Fibroblast of villous mesenchyme (primary cell): ENCODE results near the gene UGT1A8. TPM values are rescaled to one million over a fixed set of nuclear protein-coding genes. Genes with fewer than 3 reads are reported as not detected.
"Not testable (repeated sequence)": the region's sequence is repeated elsewhere in the genome, so short reads cannot be mapped to it uniquely, and the experiment has no call there.

Source experiments
- DNase-seq: peaks from one replicate; pipeline ENCODE4 v3.0.0-alpha.2; 2010; ENCODE audit warnings: low read depth
- H3K4me3 ChIP-seq: 2 replicates; pipeline ENCODE4 v1.5.1; 2011; ENCODE audit warnings: low read depth, mild to moderate bottlenecking, low read length
- CTCF ChIP-seq: IDR thresholded peaks from 2 replicates; pipeline ENCODE4 v1.5.1; 2012; ENCODE audit warnings: low read depth, mild to moderate bottlenecking, low read length; ENCODE audit not compliant: insufficient read depth
- total RNA-seq: library from RNA; depleted of rRNA; stranded (reverse); fragments of >200 nt; gene quantifications from 2 replicates; pipeline ENCODE4 v1.2.3, GENCODE V29; 2012

The UGT1A8 gene
- under 0.01 TPM in 1 of 2 replicates, not detected in the other for total RNA-seq

DNA sequence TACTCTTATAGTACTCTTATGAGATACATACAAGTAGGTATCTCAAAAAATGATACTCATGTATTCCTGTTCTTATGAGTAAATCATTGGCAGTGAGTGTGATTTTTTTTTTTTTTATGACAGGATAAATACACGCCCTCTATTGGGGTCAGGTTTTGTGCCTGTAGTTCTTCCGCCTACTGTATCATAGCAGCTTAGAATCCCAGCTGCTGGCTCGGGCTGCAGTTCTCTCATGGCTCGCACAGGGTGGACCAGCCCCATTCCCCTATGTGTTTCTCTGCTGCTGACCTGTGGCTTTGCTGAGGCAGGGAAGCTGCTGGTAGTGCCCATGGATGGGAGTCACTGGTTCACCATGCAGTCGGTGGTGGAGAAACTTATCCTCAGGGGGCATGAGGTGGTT lies at the start of gene UGT1A8:
UGT1A8 (plus strand) TSS at position 158 of the 400 bp plus-strand sequence; CDS start at position 233, 75 bp downstream.
- H3K4me3 ChIP-seq, DNase-seq: not testable (repeated sequence)

DNA sequence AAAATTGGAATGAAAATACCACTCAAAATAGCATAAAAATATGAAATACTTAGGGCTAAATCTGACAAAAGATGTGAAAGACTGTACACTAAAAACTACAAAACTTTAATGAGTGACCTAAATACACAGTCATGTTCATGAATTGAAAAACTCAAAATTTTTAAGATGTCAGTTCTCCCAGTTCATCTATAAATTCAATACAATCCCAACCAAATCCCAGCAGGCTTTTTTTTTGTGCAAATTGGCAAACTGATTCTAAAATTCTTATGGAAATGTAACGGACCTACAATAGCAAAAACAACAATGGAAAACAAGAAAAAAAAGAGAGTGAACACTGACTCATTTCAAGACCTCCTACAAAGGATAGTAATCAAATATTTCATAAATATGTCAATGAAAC lies 46.4 kb upstream of the UGT1A8 start:
- H3K4me3 ChIP-seq = no peak overlapping the region
- no peak for DNase-seq
- TF ChIP-seq CTCF = no peak

GRCh38 chr2:233571462-233571861 lies 46.0 kb upstream of the UGT1A8 start:
- no peak overlapping the region for H3K4me3 ChIP-seq
- DNase-seq = no peak
- TF ChIP-seq CTCF = no peak

GRCh38 chr2:233572468-233572867 lies 45.0 kb upstream of the UGT1A8 start:
- TF ChIP-seq CTCF = no peak
- DNase-seq = no peak
- no peak overlapping the region for H3K4me3 ChIP-seq

GRCh38 chr2:233577341-233577740 lies 40.1 kb upstream of the UGT1A8 start:
- not testable (repeated sequence) for H3K4me3 ChIP-seq, DNase-seq

DNA sequence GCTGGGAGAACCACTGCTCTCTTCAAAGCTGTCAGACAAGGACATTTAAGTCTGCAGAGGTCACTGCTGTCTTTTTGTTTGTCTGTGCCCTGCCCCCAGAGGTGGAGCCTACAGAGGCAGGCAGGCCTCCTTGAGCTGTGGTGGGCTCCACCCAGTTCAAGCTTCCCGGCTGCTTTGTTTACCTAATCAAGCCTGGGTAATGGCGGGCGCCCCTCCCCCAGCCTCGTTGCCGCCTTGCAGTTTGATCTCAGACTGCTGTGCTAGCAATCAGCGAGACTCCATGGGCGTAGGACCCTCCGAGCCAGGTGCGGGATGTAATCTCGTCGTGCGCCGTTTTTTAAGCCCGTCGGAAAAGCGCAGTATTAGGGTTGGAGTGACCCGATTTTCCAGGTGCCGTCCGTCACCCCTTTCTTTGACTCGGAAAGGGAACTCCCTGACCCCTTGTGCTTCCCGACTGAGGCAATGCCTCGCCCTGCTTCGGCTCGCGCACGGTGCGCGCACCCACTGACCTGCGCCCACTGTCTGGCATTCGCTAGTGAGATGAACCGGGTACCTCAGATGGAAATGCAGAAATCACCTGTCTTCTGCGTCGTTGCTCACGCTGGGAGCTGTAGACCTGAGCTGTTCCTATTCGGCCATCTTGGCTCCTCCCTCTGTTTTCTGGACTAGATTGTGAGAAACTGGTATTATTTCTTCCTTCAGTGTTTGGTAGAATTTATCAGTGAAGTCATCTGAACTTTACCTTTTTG lies 34.0 kb upstream of the UGT1A8 start:
- peak overlapping the region; percentile 40 for H3K4me3 ChIP-seq
- not testable (repeated sequence) for DNase-seq

DNA sequence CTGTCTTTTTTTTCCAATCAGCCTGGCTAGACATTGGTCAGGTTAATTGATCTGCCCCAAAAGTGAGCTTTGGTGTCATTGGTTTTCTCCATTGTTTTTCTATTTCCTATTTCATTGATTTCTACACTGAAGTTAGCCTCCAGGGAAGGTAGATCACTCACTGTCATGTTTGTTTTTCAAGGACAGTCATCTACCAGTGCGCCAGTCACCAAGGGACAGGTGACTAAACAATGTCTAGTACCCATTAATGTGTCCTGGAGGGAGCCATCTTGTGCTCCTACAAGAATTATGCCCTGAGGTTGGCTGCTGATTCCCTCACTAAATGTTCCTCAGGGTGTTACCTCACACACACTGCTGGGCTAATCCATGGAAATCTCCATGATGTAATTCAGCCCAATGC lies 33.2 kb upstream of the UGT1A8 start:
- H3K4me3 ChIP-seq = no peak overlapping the region
- DNase-seq = peak; percentile 25
- no peak for TF ChIP-seq CTCF

DNA sequence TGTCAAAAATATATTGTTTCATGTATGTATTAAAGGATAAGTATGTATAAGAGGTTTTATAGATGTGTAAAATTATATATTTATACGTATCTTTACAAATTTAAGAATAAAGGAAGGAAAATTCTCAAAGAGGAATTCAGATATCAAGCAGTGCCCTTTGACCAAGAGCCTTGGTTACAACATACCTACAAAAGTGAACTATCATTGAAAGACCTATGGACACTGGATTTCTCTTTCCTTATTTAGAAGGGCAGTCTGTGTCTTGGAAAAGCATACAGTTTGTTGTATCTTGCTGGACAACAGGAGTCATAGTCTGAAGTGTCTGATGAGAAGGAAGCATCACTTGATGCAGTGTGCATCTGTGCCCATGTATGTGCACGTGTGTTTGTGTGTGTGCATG lies 29.0 kb upstream of the UGT1A8 start:
- TF ChIP-seq CTCF = no peak
- no peak for DNase-seq
- no peak overlapping the region for H3K4me3 ChIP-seq

GRCh38 chr2:233592706-233593105 lies 24.7 kb upstream of the UGT1A8 start:
- not testable (repeated sequence) for H3K4me3 ChIP-seq, DNase-seq
